ENCODE data around the gene PGC.

Gene PGC

DNA sequence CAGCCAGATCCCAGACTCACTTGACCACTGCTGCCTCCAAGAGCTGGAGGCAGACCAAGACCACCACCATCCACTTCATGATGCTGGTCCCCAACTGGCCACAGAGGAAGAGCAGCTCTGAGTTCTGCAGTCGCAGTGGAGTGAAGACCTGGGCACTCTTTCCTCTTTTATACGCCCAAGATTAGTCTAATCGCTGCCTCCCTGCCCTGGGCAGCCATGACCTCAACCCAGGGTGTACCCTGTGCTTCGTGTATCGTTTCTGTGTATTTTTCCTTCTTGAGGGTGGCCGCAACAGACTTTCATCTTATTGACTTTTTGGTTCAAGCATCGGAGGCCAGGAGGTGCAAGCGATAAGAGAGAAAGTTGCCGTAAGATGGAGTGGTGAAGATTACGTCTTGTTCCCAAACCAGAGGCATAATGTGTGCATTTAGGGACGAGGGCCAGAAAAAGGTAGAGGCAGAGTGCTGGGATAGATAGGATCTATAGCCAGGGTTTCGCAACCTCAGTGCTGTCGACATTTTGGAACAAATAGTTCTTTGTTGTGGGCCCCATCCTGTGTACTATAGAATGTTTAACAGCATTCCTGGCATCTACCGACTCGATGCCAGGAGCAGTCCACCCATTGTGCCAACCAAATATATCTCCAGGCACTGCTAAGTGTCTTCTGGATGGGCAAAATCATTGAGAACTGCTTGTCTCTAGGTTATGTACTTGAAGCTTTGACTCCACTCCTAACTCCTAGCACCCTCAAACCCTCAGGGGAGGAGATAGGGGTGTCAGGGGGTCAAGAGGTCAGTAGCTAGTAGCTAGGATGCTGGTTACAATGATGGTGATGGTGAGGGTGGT is at the start of gene PGC:
PGC (minus strand) TSS at position 142 of the 846 bp plus-strand sequence; CDS start at position 79, 63 bp downstream.
- no peak for DNase-seq (ENCODE audit: low read depth)

DNA sequence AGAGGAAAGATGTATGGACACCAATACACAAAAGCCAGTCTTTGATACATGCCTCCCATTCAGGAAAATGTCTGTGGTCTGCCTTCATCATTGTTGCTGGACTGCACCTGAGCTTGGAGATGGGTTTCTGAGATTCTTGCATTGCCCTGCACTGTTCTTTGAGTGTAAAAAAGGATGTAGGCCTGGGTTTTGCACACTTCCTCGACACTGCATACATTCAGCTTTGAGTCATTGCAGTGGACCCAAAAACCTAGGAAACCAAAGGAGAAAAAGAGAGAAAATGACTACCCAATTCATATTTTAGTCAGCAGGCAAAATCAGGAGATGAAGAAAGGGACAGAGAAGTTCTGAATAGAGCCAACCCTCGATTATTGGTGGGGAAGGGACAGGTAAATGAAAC is 49.3 kb upstream of the PGC start:
- no peak for DNase-seq (ENCODE audit: low read depth)

DNA sequence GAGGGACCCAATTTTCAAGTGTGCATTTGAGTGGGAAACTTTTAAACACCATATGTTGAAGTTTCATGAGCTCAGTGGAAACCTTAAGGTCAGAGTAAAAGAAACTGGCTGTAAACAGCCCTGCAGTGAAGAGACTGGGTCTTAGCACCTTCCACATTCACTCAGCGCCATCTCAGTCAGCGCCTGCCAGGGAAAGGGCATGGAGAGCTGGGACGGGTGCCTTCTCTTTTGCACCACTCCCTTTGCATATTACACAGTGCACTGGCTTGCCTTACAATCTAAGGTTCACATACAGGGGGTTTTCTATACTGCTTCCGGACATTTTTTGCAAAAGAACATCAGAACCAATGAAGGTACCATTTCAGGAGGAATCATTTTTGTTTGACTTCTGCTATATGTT is 44.8 kb upstream of the PGC start:
- no peak for DNase-seq (ENCODE audit: low read depth)

DNA sequence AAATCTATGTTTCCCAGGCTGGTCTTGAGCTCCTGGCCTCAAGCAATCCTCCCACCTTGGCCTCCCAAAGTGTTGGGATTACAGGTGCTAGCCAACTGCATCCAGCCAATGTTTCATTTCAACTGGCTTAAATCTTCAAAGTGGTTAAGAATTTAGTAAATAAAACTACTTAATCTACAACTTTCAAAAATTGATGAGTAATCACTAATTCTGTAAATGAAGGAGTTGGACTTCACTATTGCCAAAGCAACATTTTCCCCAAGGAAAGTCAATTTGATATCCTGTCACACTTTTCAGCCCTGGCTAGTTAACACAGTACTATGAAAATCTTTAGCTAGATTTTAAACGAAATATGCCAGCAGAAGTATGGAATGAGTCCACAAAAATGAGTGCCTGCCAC is 44.1 kb upstream of the PGC start:
- no peak for DNase-seq (ENCODE audit: low read depth)

DNA sequence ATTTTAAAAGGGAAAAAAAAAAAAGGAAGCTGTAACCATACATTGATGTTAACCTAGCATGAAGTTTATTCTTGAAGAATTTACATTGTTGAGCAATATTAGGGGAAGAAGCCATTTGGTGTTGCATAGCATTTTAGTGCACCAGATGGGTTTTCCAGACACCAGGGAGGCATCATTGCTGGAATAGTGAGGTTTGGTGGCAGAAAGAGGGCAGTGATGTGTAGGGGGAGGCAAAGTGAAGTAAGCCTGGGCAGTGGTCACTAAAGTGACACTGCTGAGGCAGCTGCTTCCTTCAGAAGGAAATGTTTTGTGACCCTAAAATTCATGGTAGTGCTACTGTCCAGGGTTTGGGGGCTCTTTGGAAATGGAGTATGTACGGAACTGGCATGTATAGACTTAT is 42.8 kb upstream of the PGC start:
- no peak for DNase-seq (ENCODE audit: low read depth)

DNA sequence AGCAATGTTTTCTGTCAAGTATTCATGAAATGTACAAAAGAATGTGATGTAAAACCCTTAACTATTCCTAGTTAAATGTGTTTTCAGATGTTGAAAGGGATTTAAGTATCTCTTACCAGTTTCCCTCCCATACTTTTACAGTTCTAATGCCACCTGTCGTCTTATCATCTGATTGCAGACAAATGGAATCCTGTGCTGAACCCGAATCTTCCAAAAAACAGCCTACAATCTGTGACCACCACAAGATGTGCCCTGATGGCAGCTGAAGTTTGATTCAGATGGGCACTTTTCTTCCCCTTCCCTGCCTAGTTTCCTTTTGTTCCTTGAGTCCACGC is 42.2 kb upstream of the PGC start:
- no peak for DNase-seq (ENCODE audit: low read depth)

DNA sequence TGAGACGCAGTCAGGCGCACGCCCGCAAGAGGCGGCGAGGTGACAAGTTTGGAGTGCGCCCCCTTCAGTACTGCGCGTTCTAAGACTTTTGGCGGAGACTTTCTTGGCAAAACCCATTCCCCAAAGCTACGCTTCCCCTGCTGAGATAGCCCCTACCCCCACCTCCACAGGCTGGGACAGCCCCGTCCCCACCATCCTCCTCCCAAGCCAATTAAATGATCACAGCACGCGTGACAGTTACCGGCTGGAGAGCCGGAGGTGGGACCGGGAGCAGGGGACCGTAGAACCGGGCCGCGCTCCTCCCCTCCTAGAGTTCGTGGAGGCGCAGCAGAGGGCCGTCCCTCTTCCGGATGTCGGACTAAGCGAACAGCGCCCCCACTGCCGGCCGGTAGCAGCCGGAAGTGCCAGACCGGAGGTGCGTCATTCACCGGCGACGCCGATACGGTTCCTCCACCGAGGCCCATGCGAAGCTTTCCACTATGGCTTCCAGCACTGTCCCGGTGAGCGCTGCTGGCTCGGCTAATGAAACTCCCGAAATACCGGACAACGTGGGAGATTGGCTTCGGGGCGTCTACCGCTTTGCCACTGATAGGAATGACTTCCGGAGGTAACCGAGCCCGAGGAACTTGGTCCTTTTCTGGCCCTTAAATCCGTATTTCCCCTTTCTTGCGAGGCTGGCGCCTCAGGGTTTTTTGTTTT is 40.2 kb upstream of the PGC start, which contains the start of gene TOMM6:
TOMM6 (plus strand) TSS at position 476 of the 699 bp plus-strand sequence; CDS start at position 480, 4 bp downstream.
- DNase-seq (ENCODE audit: low read depth) = peak; percentile 73

DNA sequence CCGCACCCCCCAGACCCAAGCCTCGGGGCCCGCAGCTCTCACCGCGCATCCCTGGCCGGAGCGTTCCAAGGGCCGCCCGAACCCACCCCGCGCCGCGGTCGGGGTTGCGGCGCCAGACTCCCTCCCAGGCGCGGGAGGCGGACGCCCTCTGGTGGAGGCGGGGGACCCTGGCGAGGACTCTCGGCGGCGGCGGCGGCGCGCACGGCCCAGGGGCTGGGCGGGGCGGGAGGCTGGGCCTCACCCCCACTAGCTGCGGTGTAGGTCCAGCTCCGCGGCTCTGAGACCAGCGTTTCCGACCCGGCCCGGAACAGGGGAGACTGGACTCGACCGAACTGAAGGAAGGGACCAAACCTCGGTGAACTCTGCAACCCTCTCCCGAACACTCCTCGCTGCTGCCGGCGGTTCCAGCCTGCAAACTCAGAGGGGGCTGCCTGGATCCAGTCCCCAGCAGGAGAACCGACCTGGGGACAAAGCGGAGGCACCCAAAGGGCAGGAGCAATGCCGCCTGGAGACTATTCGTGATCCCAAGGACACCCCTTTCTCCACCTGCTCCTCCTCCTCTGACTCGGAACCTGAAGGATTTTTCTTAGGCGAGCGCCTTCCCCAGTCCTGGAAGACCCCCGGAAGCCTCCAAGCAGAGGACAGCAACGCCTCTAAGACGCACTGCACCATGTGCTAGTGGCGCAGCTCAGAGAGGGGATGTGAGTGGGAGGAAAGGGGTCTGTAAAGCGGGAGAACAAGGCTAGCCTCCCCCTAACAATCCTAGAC is 39.4 kb upstream of the PGC start:
- DNase-seq (ENCODE audit: low read depth) = no peak

DNA sequence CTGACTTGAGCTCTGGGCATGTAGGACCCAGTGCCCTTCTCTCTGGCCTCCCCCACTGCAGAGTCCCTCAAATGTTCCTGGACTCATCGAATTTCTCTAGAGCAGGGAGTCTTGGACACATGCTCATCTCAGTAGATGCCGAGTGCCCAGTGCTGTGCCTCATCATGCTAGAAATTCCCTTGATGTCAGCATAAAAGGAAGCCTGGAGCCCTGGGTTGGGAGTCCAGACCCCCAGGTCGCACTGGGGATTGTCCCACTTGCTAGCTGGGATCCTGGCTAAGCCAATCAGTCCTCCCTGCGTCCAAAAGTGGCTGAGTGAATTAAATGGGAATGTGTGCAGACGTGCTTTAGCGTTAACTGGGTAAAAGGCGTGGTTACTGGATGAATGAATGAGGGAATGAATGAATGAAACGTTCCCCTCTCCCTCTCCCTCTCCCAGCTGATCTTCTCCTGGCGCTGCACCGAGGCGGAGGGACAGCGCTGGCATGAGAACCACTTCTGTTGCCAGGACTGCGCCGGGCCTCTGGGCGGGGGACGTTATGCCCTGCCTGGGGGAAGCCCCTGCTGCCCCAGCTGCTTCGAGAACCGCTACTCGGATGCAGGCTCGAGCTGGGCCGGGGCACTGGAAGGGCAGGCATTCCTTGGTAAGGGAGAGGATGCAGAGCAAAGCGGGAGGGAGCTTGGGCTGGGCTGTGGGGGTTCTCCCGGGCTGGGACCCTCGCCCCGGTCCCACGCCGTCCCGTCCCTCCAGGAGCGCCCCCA is 38.7 kb upstream of the PGC start:
- no peak for DNase-seq (ENCODE audit: low read depth)

DNA sequence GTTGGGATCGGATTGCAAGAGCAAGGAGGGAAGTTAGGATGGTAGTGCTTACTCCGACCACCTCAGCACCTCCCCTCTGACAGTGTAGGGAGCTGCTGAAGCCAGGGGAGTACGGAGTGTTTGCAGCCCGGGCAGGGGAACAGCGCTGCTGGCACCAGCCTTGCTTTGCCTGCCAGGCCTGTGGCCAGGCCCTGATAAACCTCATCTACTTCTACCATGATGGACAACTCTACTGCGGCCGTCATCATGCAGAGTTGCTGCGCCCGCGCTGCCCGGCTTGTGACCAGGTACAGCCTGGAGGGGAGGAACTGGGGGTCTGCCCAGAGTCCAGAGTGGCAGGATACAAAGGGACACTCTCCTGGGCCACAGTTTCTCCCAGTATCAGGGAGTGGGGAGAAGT is 38.1 kb upstream of the PGC start:
- no peak for DNase-seq (ENCODE audit: low read depth)

DNA sequence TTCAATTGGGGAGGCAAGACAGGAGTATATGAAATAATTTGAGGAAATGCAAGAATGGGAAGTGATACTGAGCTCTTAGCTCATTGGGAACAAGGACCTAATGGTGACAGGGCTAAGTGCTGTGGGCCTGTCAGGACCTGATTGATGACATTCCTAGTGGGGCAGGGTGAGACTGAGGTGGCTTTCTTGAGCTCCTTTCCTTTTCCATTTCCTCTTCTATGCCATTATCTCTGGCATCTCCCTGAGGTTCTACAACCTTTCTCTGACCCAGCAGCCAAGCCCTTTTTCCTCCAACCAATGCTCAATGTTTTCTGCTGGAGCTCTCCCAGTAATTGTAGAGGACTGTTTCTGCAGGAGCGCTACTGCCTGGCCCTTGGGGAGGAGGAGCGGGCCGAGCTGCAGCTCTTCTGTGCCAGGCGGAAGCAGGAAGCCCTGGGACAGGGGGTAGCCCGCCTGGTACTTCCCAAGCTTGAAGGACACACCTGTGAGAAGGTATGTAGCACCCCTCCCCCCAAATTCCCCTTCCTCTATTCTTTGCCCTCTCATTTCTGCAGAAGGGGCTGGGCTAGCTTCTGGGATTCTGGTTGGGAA is 37.5 kb upstream of the PGC start:
- no peak for DNase-seq (ENCODE audit: low read depth)

DNA sequence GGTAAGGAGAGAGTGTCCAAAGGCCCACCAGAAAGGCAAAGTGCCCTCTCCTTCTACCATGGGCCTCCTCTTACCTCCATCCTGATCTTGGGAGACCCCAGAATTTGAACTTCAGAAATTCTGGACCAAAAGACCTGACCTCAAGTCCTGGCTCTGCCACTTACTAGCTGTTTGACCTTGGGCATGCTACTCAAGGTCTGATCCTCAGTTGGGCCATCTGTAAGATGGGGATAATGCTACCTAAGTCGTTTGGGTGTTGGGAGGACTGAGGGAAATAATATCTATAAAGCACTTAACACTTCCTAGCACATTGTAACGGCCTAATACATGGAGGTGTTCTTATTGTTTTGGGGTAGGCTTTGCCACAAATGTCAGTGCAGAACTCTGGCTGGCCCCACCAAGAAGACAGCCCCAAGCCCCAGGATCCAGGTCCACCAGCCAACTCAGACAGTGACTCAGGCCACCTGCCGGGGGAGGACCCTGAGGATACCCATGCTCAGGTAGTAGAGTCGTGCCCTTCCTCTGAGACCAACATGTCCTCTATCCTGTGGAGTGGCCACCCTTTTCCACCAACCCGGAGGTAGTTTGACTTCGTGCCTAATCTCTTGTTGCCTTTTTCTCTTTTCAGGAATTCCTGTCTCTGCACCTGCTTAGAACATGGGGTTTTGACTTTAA is 36.0 kb upstream of the PGC start:
- DNase-seq (ENCODE audit: low read depth) = no peak

DNA sequence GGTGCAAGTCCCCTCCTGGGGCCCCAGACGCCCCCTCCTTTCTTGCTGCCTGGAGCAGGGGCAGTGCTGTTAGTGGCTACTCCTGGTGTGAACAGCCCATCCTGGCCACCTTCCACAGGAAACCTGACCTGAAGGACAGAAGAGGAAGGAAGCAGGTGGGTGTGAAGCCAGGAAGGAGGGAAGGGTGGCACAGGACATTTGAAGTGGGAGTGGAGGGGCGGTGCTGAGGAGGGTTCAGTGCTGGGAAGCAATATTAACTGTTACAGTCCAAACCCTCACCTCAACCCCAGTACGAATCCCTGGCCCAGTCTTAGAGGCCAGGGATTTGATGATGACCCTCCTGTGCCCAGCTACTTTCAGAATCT is 34.2 kb upstream of the PGC start:
- DNase-seq (ENCODE audit: low read depth) = no peak

DNA sequence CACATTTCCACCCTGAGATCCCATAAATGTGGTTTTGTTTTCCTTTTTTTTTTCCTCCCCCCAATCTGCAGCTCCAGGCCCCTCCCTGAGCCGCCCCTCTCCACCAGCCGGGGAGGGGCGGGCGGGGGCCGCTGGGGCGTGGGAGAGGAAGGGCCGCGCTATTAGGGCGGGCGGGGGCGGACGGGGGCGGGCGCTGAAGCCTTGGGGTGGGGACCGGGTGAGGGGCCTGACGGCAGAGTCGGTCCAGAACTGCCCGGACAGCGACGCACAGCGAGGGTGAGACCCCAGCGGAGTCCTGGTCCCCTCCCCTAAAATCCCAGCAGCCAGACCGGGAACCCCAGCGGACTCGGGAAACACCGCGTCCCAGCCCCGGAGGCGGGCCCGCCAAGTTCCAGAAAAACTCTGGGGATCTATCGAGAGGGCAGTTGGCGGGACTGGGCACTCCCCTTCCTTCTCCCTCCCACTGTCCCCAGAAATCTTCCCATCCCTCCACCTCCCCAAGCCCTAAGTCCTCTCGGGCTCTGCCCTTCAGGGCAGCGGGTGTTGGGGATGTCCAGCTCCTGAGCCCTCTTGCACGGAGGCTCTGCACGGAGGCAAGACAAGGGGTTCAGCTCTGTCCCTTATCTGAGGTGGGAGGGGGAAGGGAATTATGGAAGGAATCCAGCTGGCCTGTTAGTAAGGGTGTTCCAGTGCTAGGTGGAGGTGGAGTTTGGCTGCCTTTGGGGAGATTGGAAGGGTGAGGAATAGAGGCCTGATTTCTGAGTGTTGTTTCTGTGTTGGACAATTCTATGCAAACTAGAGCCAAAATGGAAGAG is 33.6 kb upstream of the PGC start, which contains the start of gene PRICKLE4:
PRICKLE4 (plus strand) TSS at position 232 of the 815 bp plus-strand sequence. CDS start 2,692 bp downstream, outside the sequence.
- no peak for DNase-seq (ENCODE audit: low read depth)

DNA sequence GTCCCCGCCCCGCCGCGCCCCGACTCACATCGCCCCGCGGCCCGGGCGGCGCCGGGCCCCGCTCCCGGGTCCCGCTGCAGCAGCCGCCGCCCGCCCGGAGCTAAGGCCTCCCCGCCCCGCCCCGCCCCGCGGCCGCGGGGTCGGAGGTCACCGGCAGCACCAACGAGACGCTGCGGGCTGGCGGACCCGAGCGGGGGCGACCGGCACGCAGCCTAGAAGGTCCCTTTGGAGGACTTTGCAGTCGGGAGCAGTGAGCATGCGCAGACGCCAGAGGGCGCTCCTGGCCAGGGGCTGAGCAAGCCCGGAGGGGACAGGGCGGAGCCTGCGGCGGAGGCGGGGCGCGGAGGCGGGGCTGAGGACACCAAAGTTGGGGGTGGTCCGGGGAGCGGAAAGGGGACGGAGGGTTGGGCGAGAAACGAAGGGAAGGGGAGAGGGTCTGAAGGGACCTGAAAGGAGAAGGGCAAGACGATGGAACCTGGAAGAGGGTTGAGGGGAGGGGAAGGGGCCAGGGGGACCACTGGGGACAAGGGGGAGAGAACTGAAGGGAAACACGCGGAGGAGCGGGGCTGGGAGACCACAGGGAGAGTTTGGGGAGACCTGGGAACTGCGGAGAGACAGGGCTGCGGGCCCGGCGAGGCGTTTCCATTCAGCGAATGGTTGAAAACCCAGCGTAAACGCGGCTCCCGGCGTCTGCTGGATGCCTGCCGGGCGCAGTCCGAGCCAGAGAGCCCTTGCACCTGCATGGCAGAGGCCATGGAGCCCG is 32.8 kb upstream of the PGC start, which contains the start of gene FRS3:
FRS3 (minus strand) TSS at position 113 of the 763 bp plus-strand sequence. CDS start 2,913 bp downstream, outside the sequence.
- no peak for DNase-seq (ENCODE audit: low read depth)

DNA sequence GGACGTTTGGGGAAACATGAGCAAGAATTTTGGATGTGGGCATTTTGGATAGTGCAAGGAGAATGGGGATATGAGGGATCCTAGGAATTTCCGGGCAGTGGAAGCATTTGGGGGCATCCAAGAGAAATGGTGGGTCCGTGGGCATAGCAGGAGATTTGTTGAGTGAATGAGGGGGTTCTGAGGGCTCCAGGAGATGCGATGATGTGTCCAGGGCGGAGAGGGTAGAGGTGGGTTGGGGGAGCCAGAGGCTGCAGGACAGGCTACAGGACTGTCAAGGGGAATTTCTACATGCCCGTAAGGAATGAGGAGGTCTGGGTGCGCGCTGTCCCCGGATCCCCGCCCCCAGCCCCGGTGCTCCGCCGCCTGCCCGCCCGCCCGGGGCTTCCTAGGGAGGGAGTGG is 32.1 kb upstream of the PGC start:
- DNase-seq (ENCODE audit: low read depth) = no peak

DNA sequence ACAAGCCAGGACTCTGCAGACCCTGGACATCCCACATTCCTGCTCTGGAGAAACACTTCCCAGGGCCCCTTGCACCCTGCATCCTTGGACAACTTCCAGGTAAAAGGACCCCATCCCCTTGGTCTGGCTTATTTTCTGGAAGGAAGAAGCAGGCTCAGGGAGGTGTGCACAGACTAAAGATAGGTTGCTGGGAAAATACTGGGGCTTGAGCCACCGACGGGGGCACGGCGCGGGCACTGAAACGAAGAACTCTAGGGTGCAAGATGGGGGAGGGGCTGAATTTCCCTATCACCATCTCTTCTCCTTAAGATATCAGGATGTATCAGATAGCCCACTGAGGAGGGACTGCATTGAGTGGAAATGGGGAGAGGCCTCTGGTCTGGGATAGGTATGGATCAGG is 31.7 kb upstream of the PGC start:
- DNase-seq (ENCODE audit: low read depth) = no peak

DNA sequence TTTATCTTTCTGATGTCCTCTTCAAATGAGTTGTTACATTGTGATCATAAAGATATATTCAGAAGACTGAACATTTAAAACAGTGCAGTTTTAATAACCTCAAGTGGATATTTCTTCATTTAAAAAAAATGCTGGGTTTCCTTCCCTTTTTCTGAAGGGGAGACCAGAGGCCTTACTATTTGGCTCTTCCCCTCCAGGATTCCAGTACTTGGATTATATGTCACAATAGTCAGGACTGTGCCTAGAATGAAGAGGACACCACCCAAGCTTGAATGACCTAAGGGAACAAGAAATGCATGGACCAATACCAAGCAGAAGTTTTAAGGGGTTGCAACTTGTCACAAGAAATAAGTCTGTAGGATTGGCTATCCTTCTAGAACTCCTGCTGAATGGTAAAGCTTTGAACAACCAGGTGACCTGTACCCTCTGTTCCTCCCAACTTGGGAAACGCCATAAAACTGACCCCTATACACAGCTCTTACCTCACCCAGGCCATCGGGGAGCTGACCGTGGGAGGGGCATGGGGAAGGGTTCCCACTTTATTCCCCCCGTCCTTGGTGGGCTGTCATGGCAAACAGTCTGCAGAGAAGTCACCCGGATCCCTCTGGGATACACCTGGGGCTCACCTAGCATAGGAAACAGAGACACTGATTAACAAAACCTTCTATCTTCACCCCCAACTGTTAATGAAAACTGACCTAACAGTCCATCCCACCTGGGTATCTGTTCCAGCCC is 30.5 kb upstream of the PGC start:
- no peak for DNase-seq (ENCODE audit: low read depth)

Measured in GM04503 (cell line).